Measurements from ENCODE around the gene AK3.
"Not testable (repeated sequence)": the region's sequence is repeated elsewhere in the genome, so short reads cannot be mapped to it uniquely, and the experiment has no call there.

The AK3 gene

DNA sequence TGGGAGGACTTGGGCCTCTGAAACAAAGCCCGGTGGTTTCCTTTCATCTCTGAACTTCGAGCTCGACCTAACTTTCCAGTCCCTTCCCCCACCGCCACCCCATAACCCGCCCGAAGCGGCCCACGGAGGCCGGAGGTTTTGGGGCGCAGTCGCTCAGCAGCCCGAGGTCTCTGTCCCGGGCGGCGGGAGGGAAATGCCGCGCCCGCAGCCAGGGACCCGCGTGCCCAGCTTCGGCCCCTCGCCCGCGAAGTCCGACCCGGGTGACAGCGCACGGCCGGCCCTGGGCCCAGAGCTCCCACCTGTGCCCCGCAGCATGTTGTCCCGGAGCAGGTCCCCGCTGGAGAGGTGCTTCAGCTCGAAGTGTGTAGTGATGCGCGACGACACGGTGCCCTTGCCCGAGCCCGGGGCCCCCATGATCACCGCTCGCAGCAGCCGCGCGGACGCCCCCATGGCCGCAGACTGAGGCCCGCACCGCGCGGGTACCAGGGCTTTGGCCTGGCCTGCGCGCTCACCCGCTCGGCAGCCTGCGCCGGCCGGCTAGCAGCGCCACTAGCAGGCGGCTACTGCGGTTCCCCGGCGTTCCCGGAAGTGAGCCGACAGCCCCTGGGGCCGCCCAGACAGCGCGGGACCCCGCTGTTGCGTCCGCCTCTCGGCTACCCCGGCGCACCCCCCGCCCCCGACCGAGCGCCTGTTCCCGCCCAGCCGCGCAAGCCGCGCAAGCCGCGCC, at the start of gene AK3:
Gene AK3 (minus strand): TSS at position 565 of the 727 bp plus-strand sequence. CDS start 115 bp downstream, at position 450.
- DNase-seq = peak; percentile 87

DNA sequence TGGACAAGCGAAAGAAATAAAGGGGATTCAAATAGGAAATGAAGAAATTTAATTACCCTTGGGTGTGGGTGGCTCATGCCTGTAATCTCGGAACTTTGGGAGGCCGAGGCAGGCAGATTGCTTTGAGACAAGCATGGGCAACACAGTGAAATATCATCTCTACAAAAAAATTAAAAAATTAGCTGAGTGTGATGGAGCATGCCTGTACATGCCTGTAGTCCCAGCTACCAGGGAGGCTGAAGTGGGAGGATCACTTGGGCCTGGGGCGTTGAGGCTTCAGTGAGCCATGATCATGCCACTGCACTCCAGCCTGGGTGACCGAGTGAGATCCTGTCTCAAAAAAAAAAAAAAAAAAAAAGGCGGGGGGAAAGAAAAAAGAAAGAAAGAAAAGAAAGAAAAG, 47.7 kb upstream of the AK3 start:
- DNase-seq = no peak

DNA sequence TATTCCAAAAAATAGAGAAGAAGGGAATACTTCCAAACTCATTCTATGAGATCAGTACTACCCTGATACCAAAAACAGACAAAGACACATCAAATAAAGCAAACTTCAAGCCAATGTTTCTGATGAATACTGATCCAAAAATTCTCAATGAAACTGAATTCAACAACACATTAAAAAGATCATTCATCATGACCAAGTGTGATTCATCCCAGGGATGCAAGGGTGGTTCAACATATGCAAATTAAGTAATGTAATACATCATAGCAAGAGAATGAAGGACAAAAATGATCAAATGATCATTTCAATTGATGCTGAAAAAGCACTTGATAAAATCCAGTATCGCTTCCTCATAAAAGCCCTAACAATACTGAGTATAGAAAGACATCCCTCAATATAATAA, 46.9 kb upstream of the AK3 start:
- DNase-seq = no peak

DNA sequence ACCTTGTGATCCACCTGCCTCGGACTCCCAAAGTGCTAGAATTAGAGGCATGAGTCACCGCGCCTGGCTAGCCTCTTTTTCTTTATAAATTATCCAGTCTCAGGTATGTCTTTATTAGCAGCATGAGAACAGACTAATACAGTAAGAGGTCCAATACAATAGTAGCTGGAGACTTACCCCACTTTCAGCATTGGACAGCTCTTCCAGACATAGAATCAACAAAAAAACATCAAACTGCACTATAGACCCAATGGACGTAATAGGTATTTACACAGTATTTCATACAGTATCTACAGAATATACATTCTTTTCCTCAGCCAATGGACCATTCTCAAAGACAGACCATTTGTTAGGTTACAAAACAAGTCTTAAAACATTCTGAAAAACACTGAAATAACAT, 45.6 kb upstream of the AK3 start:
- DNase-seq = no peak

DNA sequence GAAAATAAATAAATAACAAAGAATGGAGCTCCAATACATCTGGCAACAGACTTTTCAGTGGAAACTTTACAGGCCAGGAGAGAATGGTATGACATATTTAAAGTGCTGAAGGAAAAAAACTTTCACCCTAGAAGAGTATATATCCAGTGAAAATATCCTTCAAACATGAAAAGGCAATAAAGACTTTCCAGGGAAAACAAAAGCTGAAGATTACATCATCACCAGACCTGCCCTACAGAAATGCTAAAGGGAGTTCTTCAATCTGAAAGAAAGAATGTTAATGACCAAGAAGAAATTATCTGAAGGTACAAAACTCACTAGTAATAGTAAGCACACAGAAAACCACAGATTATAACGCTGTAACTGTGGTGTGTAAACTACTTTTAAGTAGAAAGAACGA, 43.4 kb upstream of the AK3 start:
- no peak for DNase-seq

DNA sequence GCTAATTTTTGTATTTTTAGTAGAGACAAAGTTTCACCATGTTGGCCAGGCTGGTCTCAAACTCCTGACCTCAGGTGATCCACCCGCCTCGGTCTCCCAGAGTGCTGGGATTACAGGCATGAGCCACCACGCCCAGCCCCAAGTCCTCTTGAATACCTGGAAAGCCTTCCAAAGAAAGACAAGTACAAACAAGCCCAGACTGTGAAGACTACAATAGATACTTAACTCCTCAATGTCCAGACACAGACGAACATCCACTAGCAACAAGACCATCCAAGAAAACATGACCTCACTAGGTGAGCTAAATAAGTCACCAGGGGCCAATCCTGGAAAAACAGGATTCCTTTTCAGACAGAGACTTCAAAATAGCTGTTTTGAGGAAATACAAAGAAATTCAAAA, 42.2 kb upstream of the AK3 start:
- not testable (repeated sequence) for DNase-seq

DNA sequence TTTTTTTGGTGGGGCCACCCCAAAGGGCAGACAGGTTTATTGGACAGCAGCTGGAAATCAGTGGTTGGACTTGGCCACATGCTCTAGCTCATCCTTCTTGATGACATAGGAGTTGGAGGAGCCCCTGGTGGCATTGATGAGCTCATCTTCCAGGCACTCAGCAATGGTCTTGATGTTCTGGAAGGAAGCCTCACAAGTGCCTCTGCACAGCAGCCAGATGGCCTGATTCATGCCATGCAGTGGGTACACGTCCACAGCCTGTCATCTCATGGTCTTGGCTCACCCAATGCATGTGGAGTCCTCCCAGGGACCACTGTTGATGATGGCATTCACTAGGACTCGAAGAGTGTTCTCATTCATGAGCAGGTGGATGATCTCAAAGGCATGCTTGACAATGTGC, 40.4 kb upstream of the AK3 start:
- no peak for DNase-seq

DNA sequence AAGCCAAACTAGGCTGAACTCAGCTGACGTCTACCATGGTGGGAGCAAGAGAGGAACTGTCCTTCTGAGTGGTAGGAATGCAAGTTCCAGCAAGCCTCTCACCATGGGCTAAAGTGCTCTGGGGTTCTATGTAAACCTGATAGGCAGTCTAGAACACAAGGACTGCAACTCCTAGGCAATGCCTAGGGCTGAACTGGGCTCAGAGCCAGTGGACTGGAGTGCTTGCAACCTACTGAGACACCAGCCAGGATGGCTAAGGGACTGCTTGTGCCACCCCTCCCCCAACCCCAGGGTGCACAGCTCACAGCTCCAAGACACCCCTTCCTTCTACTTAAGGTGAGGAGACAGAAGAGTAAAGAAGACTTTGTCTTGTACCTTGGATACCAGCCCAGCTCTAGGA, 39.6 kb upstream of the AK3 start:
- DNase-seq = no peak

DNA sequence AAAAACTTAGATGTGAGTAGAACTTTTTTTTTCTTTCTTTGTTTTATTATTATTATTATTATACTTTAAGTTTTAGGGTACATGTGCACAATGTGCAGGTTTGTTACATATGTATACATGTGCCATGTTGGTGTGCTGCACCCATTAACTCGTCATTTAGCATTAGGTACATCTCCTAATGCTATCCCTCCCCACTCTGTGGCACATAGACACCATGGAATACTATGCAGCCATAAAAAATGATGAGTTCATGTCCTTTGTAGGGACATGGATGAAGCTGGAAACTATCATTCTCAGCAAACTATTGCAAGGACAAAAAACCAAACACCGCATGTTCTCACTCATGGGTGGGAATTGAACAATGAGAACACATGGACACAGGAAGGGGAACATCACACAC, 34.0 kb upstream of the AK3 start:
- DNase-seq = not testable (repeated sequence)

DNA sequence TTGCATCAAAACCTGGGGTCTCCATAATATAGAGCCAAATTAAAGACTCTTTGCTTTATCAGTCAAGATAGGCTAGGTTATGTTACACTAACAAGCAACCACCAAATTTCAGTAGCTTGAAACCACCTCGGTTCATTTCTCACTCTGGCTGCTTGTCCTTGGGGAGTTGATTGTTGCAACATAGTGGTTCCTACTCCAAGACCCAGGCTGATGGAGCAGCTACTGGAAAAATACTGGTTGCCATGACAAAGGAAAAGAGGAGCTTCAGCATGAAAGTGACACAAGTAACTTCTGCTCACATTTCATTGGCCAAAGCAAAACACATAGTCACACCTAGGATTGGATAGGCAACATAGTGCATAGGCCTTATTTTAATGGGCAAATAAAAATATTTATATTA, 33.2 kb upstream of the AK3 start:
- DNase-seq = peak; percentile 32

DNA sequence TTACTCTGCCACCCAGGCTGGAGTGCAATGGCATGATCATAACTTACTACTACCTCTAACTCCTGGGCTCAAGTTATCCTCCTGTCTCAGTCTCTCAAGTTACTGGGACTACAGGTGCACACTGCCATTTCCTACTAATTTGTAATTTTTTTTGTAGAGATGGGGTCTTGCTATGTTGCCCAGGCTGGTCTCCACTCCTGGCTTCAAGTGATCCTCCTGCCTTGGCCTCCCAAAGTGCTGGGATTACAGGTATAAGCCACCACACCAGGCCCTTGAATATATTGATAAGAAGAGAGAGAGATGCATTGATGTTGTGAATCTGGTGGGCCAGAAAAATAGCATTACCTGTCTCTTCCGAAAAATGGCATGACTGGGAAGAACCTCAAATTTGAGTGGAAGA, 30.8 kb upstream of the AK3 start:
- DNase-seq = no peak

DNA sequence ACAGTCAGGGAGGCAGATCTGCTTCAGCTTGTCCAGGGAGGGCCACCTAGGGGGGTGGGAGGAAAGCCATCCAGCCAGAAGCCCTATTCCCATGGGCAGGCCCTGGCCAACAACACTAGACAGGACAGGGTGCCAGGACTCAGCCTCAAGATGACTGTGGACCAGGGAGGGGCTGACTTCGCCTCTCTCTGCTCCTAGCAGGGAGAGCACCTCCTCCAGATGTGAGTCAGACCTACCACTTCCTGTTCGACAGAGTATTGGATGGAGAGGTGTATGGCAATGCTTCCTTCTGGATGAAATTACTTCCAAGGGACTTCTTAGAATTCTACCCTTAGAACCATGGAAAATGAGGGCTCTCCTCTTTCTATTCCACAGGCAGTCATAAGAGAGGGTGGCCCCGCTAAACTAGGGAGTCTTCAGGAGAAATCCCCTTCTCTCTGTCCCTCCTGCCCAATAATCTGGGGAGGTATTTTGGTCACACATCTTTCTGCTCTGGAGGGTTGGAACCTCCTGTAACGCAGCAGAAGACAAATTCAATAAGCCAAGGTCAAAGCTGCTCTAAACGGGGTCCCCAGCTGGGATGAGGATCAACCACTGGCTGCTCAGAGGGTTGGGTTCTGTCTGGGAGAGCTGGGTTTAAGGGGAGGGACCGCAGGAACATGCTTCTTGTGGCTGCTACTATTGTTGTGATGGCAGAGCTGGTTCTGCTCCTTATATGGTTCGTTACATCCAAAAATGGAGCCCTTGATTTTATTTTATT, 28.5 kb upstream of the AK3 start:
- peak; percentile 60 for DNase-seq

DNA sequence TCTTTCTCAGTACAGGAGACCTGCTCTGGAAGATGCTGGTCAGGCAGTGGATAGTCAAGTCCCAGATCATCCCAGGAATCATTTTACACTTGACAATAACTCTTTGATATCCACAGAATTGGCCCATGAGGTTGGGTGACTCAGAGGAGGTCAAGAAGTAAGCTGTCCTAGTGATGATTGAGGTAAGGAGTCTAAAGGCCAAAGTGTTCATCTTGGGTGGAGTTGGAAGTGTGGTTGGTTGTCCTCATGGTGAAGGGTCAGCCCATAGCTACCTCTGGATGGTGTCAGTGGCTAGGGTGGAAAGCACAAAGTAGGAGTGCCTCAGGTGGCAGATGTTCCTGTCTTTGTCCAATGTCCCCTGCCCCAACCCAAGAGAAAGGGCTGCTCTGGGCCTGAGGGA, 27.7 kb upstream of the AK3 start:
- DNase-seq = no peak

DNA sequence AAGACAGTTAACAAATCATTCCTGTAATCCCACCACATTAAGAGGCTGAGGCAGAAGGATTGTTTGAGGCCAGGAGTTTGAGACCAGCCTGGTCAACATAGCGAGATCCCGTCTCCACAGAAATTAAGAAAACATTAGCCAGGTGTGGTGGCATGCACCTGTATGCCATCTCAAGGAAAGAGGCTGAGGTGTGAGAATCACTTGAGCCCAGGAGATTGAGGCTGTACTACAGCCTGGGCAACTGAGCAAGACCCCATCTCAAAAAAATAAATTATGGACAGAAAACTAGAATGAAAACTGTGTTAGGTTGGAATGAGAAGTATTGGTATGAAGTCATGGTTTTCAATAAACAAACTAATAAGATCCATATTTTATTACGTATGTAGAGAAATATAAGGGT, 23.0 kb upstream of the AK3 start:
- DNase-seq = no peak

DNA sequence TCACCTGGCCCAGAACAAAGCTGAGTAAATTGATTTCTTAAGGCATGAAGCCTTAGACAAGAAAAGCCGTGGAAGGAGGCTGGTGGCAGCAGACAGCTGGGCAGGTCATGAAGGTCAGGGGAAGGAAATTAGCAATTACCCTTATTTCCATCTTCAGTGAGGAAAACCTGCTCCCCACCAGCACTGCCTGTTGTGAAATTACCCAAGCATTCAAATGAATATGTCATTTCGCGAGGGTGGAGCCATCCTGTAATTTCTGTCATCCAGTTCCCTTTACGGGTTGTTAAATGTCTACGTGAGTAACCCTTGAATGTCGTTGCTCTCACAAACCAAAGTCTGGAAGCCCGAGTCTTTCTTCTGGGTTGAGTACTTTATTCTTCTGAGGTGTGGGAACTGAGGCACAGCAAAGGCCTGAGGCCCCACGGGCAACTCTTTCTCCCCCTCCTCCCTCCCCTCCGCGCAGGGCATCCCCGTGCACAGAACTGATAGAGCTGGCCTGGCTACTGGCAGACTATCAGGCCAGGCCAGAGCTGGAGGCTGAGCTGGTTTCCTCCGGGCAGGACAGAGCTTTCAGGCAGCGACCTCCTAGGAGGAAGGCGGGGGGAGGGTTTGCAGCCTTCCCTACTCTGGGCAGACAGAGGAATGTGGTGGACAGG, 22.0 kb upstream of the AK3 start:
- DNase-seq = peak; percentile 50

DNA sequence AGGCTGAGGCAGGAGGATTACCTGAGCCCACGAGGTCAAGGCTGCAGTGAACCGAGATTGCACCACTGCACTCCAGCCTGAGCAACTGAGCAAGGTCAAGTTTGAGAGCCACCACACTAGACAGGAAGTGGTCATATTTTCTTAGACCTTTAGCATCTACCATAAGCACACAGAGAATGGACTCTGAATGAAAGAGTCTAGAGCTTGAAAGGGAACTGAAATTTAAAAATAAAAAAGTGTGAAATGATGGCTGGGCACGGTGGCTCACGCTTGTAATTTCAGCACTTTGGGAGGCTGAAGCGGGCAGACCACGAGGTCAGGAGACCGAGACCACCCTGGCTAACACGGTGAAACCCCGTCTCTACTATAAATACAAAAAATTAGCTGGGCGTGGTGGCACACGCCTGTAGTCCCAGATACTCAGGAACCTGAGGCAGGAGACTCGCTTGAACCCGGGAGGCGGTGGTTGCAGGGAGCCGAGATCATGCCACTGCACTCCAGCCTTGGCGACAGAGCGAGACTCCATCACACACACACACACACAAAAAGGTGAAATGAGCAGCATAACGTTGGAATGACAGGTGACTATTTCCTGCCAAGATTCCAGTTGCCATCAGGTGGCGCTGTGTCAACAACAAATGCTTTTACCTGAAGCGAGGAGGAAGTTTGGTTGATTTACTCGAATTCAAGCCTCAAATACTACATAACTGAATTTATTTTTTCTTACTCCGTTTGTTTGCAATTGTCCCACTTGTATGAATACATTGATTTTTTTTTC, 21.3 kb upstream of the AK3 start:
- DNase-seq = peak; percentile 69

DNA sequence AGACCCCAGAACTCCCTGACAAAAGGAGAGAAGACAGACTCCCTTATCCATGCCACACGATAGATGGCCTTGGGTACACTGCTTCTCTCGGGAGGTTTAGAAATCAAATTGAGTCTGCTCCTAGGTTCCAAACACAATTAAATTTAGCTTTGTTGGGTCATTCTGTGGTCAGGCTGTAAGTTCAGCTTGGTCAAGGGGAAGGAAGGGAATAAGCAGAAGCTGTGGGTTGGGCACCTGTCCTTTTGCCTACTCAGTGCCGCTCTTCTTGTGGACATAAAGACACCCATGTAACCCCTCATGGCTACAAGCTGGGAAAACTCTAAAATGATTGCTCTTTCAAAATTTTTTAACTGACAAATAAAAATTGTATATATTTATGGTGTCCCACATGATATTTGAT, 19.1 kb upstream of the AK3 start:
- DNase-seq = no peak

DNA sequence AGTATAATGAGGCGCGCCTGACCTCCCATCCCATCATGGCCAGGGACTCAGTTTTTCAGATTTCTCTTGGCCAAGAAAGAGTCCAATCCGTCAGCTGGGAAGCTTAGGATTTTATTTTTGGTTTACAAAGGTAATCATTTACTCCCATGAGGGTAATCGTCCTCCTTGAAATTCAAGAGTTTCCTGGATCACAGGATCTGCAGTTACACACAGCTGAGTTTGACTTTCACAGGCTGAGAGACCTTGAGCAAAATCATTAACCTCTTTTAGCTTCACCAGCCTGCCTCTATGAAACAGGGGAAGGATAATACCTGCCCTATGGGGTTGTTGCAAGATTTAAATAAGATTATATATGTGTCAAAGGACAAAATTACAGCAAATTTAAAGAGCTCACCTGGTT, 15.4 kb upstream of the AK3 start:
- DNase-seq = no peak

DNA sequence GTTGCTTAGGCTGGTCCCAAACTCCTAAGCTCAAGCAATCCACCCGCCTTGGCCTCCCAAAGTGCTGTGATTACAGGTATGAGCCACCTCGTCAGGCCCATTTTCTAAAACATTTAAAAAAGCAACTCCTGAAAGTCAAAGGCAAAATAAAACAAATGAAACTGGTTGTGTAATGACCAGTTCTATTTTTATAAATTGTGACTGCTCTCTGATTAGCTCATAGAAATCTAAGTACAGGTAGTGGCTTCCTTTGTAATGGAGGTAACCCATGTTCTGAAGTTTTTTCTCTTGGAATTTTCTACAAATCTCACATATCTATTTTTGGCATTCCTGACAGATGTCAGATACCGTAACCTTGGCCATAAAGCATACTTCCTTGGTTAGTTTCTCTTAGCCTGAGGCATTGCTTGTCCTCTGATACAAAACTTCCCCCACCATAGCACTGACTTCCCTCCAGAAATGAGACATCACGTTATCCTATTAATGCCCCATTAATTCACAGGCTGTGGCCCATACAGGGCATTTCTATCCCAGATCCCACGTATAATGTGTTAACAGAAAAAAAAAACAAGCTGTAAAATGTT, 14.1 kb upstream of the AK3 start:
- no peak for DNase-seq

DNA sequence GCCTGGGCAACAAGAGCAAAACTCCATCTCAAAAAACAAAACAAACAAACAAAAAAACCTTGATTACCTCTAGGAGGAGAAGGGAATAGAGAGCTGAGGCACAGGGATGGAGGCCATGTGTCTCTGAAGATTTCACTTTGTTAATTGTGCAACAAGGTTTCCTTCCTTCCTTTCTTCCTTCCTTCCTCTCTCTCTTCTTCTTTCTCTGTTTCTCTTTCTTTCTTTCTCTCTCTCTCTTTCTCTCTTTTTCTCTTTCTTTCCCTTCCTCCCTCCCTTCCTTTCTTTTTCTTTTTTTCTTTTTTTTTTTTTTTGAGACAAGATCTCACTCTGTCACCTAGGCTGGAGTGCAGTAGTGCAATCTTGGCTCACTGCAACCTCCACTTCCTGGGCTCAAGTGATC, 13.5 kb upstream of the AK3 start:
- not testable (repeated sequence) for DNase-seq

DNA sequence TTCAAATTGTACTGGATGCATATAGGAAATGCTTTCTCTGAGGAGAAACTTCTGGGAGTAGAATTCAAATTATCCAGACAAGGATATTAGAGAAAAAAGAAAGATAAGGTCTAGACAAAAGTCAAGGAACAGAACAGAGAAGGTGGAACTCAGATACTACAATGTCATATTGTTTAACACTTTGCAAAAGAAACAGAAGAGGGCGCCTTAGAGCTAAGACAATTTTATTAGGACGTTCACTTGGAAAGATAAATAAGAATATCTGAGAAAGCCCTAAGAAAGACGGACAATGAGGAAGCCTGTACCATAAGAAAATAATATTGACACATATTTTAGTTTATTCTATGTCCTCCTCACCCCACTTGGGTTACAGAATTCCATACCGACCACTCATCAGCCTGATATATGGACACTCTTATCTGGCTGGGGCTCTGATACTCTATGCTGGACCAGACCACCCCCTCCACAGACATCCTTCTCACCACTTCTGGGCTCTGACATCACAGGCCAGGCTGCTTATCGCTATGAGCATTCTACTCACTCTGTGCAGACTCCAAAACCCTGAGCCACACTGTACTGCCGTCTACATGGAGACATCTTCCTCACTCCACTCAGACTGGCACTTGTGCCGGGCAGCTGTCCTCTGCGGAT, 9.1 kb upstream of the AK3 start:
- DNase-seq = peak; percentile 37

DNA sequence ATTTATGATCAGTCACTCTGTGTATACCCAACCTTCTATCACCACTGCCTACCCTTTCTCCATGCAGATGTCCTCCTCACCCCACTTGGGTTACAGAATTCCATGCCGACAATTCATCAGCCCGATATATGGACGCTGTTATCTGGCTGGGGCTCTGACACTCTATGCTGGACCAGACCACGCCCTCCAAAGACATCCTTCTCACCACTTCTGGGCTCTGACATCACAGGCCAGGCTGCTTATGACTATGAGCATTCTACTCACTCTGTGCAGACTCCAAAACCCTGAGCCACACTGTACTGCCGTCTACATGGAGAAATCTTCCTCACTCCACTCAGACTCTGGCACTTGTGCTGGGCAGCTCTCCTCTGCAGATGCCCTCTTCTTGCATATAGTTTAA, 7.6 kb upstream of the AK3 start:
- DNase-seq = no peak

All from fibroblast of skin of right biceps (primary cell).